Measurements from ENCODE around the gene BCLAF1.

GRCh38 chr6:136312975-136313374 is 23.3 kb upstream of the BCLAF1 start:
- TF ChIP-seq EP300 (IDR thresholded peaks at IDR 0.05) (no peak), CTCF (IDR thresholded peaks at IDR 0.05) (no peak)

Data from upper lobe of left lung (tissue), 4 donors.